Activated CD4-positive, alpha-beta T cell treated with anti-CD3 and anti-CD28 coated beads, Interleukin-2, amount 10 ng/mL, durations not matched to agents 7 days and 5 days (primary cell): ENCODE results near the gene MT3. TPM values are rescaled to one million over a fixed set of nuclear protein-coding genes. Genes with fewer than 3 reads are reported as not detected.
A peak's percentile ranks its signal among the peaks of the same experiment; 100 is the strongest.
"Not testable (repeated sequence)": the region's sequence is repeated elsewhere in the genome, so short reads cannot be mapped to it uniquely, and the experiment has no call there.

Experiments used
- CTCF ChIA-PET: fragments of 350-600 bp; sonication (Branson Sonifier 250); formaldehyde crosslinking; loops from one replicate; lab custom pipeline; 2021; ENCODE audit warnings: antibody characterized with exemption; lab: Charles Lee
- POLR2A ChIA-PET: fragments of 350-600 bp; sonication (Branson Sonifier 250); formaldehyde crosslinking; loops from one replicate; lab custom pipeline; 2021; ENCODE audit warnings: antibody characterized with exemption; lab: Charles Lee
- DNase-seq: peaks from one replicate; pipeline ENCODE4 v3.0.0-alpha.2; 2020
- H3K27ac Mint-ChIP-seq: one replicate; pipeline ENCODE4 v1.8.0; 2021; ENCODE audit warnings: mild to moderate bottlenecking, moderate library complexity, mixed read lengths
- H3K27me3 Mint-ChIP-seq: one replicate; pipeline ENCODE4 v1.8.0; 2021; ENCODE audit warnings: mixed read lengths
- H3K36me3 Mint-ChIP-seq: one replicate; pipeline ENCODE4 v1.8.0; 2021; ENCODE audit warnings: low read depth, mixed read lengths
- H3K4me1 Mint-ChIP-seq: one replicate; pipeline ENCODE4 v1.8.0; 2021; ENCODE audit warnings: mixed read lengths
- H3K4me3 Mint-ChIP-seq: one replicate; pipeline ENCODE4 v1.8.0; 2021; ENCODE audit warnings: mild to moderate bottlenecking, moderate library complexity, mixed read lengths
- H3K9me3 Mint-ChIP-seq: one replicate; pipeline ENCODE4 v1.8.0; 2021; ENCODE audit warnings: mixed read lengths
- total RNA-seq, 2 experiments: library from RNA; stranded (reverse); gene quantifications; one replicate each; pipeline ENCODE4 v1.2.3, GENCODE V29; 2021

The MT3 gene
- total RNA-seq, 2 experiments from 2014 or later = 3.0 to 3.8 TPM

DNA sequence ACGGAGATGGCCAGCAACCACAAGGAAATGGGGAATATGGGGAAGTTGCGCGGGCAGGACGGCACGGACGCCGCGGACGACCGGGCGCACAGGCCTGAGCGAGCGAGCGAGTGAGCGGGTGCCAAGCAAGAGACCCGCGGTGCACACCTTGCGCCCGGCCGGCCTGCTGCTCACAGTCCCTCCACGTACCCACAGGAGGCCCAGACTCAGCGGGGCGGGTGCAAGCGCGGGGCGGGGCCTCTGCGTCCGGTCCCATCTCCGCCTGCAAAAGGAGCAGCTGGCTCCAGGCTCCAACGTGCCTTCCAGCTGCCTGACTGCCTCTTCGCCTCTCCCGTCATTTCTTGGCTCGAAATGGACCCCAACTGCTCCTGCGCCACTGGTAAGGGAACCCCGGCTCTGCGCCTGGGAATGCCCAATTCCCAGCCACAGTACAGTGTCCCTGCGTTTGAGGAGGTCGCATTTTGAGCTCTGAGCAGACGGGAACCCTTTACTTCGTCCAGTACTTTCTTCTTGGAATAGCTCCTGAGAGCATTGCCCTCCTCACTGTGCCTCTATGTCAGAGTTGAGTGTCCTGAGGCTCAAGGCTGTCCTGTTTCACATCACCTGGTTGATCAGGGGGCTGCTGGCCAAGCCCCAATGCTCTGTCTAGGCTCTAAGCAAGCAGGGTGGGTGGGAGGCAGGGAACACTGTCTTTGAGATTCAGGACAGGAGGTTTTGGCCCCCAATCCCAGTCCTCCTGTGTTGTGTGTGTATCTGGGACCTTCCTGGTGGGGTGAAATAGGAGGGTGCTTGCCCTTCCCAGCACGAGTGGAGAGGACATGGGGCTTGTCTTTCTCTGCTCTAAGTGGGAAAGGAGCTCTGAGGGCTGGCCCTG lies 28.1 kb downstream of the MT3 start:
- H3K27ac Mint-ChIP-seq = peak overlapping the region; percentile 14
- H3K27me3 Mint-ChIP-seq = peaks cover 18% of the 10 kb centered on the region
- H3K4me3 Mint-ChIP-seq = peak overlapping the region; percentile 69
- DNase-seq = peak; percentile 73
- H3K36me3 Mint-ChIP-seq = no peaks in the 10 kb centered on the region
- ChIA-PET CTCF (interaction anchor here (1.0 to 2.1 kb wide), 6 partner anchors 9 to 242 kb away, joined by 3 to 9 read pairs (median 4); partner anchors contain the start of gene MT2A), POLR2A (no interaction called here)
- H3K9me3 Mint-ChIP-seq = peaks cover 2% of the 10 kb centered on the region
- peaks cover 43% of the 10 kb centered on the region for H3K4me1 Mint-ChIP-seq

DNA sequence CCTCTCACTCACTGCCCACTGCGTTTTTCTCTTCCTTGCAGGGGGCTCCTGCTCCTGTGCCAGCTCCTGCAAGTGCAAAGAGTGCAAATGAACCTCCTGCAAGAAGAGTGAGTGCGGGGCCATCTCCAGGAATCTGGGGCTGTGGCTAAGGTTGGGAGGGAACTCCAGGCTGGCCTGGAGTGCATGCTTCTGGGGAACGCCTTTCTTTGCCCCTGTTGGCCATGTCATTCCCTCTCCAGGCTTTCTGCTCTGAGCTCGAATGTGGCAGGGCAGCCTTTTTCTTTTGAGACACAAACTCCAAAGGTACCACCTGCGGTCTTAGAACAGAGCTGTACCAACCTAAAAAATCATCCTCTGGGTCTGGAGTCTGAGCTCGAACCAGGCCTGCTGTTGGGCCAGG lies 28.8 kb downstream of the MT3 start:
- no peak overlapping the region for H3K4me3 Mint-ChIP-seq
- CTCF ChIA-PET = interaction anchor here (1.0 to 2.1 kb wide), 5 partner anchors 10 to 241 kb away, joined by 3 to 9 read pairs (median 4); partner anchors contain the start of gene MT2A
- peaks cover 42% of the 10 kb centered on the region for H3K4me1 Mint-ChIP-seq

DNA sequence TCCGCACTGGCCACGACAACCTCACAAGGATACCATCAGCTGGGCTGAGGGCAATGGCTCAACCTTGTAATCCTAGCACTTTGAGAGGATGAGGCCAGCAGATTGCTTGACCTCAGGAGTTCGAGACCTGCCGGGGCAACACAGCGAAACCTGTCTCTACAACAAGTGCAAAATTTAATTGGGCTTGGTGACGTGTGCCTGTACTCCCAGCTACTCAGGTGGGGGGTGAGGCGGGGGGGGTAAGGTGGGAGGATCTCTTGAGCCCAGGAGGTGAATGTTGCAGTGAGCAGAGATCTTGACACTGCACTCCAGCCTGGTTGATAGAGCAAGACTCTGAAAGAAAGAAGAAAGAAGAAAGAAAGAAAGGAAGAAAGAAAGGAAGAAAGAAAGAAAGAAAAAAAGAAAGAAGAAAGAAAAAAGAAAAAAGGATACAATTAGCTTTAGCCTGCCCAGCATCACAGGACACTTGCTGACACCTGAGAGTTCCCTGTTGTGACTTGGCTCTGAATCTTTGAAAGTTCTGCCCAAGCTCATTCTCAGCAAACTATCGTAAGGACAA lies 31.1 kb downstream of the MT3 start:
- no peak overlapping the region for H3K27ac Mint-ChIP-seq
- no peaks in the 10 kb centered on the region for H3K9me3 Mint-ChIP-seq
- no peak overlapping the region for H3K4me3 Mint-ChIP-seq
- no peaks in the 10 kb centered on the region for H3K36me3 Mint-ChIP-seq
- ChIA-PET POLR2A (no interaction called here), CTCF (interaction anchor here (0.5 to 1.1 kb wide), 3 partner anchors 16 to 903 kb away, joined by 3 read pairs; no protein-coding TSS in a partner anchor)
- peaks cover 30% of the 10 kb centered on the region for H3K4me1 Mint-ChIP-seq
- DNase-seq = no peak
- H3K27me3 Mint-ChIP-seq = peaks cover 23% of the 10 kb centered on the region

More for the DNA sequence above, 28.8 kb downstream of the MT3 start:
- Mint-ChIP-seq H3K27ac (peak overlapping the region; percentile 14), H3K36me3 (no peaks in the 10 kb centered on the region), H3K9me3 (peaks cover 2% of the 10 kb centered on the region), H3K27me3 (peaks cover 18% of the 10 kb centered on the region)
- no peak for DNase-seq
- POLR2A ChIA-PET = no interaction called here

DNA sequence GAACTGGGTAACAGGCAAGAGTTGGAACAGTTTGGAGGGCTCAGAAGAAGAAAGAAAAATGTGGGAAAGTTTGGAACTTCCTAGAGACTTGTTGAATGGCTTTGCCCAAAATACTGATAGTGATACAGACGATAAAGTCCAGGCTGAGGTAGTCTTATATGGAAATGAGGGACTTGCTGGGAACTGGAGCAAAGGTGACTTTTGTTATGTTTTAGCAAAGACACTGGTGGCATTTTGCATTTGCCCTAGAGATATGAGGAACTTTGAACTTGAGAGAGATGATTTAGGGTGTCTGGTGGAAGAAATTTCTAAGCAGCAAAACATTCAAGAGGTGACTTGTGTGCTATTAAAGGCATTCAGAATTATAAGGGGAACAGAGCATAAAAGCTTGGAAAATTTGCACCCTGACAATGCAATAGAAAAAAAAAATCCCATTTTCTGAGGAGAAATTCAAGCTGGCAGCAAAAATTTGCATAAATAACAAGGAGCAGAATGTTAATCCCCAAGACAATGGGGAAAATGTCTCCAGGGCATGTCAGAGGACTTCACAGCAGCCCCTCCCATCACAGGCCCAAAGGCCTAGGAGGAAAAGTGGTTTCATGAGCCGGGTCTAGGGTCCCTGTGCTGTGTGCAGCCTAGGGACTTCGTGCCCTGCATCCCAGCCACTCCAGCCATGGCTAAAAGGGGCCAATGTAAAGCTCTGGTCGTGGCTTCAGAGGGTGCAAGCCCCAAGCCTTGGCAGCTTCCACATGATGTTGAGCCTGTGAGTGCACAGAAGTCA lies 32.5 kb downstream of the MT3 start:
- H3K4me3 Mint-ChIP-seq = not testable (repeated sequence)

DNA sequence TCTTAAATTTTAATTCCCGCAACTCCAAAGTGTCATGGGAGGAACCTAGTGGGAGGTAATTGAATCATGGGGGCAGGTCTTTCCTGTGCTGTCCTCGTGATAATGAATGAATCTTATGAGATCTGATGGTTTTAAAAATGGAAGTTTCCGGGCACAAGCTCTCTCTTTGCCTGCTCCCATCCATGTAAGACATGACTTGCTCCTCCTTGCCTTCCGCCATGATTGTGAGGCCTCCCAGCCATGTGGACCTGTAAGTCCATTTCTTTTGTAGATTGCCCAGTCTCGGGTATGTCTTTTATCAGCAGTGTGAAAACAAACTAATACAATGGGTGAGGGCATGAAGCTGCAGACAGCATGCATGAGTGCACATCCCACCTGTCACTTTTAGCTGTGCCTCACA lies 33.9 kb downstream of the MT3 start:
- POLR2A ChIA-PET = not testable (repeated sequence)

More for the DNA sequence above, 32.5 kb downstream of the MT3 start:
- DNase-seq, H3K27ac Mint-ChIP-seq, CTCF ChIA-PET, H3K36me3 Mint-ChIP-seq, POLR2A ChIA-PET, H3K9me3 Mint-ChIP-seq: not testable (repeated sequence)
- Mint-ChIP-seq H3K27me3 (peaks cover 24% of the 10 kb centered on the region), H3K4me1 (peaks cover 39% of the 10 kb centered on the region)

DNA sequence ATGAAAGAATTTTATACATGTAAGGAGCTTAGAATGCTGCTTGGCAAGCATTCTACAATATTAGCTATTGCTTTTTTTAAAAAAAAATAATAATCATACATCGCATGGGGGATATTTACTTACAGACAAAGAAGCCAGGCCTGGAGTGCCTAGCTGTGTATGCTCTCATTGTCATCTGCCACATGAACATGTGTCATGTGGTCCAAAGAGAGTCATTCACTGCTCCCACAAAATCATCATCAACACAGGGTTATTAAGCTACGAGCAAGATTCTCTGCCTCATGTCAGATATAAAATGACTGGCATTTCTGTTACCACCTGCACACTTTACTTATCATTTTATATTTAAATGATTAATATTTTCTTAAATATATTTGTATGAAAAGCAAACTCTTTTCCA lies 34.3 kb downstream of the MT3 start:
- Mint-ChIP-seq H3K27me3 (peaks cover 16% of the 10 kb centered on the region), H3K27ac (peak overlapping the region; percentile 67), H3K36me3 (no peaks in the 10 kb centered on the region), H3K9me3 (no peaks in the 10 kb centered on the region), H3K4me3 (no peak overlapping the region), H3K4me1 (peaks cover 28% of the 10 kb centered on the region)
- no peak for DNase-seq
- CTCF ChIA-PET = interaction anchor here (0.8 to 1.9 kb wide), 6 partner anchors 8 to 78 kb away, joined by 3 to 6 read pairs (median 4); partner anchors contain the start of gene MT2A
- POLR2A ChIA-PET = no interaction called here

More for the DNA sequence above, 33.9 kb downstream of the MT3 start:
- peak overlapping the region; percentile 67 for H3K27ac Mint-ChIP-seq
- not testable (repeated sequence) for DNase-seq, H3K36me3 Mint-ChIP-seq, H3K9me3 Mint-ChIP-seq, H3K4me3 Mint-ChIP-seq
- peaks cover 19% of the 10 kb centered on the region for H3K27me3 Mint-ChIP-seq
- CTCF ChIA-PET = interaction anchor here (0.8 to 1.9 kb wide), 6 partner anchors 8 to 79 kb away, joined by 3 to 6 read pairs (median 4); partner anchors contain the start of gene MT2A
- peaks cover 33% of the 10 kb centered on the region for H3K4me1 Mint-ChIP-seq

DNA sequence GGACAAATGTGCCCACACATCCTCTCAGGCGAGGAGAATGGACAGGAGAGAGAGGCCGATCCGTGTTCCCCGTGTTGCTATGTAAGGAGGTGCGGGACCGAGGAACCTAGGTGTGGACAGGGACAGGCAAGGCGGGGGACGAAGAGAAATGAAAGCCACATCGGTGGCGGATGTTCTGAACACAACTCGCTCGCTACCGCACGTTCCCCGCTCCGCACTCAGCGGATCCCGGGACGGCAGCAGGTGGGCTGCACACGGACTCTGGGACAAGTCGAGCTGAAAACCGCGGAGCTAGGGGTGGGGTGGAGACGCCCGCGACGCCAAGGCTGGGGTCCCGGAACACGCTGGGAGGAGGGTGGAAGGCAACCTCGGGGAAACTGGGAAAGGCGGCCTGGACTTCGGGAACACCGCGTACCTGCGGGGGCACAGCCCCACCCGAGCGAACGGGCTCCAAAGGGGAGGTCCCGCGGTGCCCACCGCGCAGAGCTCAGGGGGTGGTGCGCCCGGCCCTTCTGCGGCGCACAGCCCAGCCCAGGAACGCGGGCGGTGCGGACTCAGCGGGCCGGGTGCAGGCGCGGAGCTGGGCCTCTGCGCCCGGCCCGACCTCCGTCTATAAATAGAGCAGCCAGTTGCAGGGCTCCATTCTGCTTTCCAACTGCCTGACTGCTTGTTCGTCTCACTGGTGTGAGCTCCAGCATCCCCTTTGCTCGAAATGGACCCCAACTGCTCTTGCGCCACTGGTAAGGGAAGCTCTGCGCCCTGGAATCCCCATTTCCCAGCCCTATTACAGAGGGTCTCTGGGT lies 36.0 kb downstream of the MT3 start, which contains the start of gene MT1E:
TSS of gene MT1E (plus strand) at position 642 of the 803 bp plus-strand sequence. CDS start at position 713, 71 bp downstream.
- peak; percentile 76 for DNase-seq
- H3K27ac Mint-ChIP-seq = peak within 1 kb of the TSS; percentile 94
- H3K36me3 Mint-ChIP-seq = no peaks in the 10 kb centered on the region
- H3K27me3 Mint-ChIP-seq = peaks cover 21% of the 10 kb centered on the region
- H3K4me3 Mint-ChIP-seq = peak within 1 kb of the TSS; percentile 90
- peaks cover 26% of the 10 kb centered on the region for H3K4me1 Mint-ChIP-seq
- ChIA-PET CTCF (interaction anchor here (0.8 to 3.3 kb wide), 6 partner anchors 11 to 79 kb away, joined by 3 to 11 read pairs (median 3); no protein-coding TSS in a partner anchor), POLR2A (interaction anchor here (0.7 to 1.3 kb wide), 3 partner anchors 15 to 51 kb away, joined by 3 to 5 read pairs (median 3); partner anchors contain the start of gene MT2A)
- no peaks in the 10 kb centered on the region for H3K9me3 Mint-ChIP-seq

DNA sequence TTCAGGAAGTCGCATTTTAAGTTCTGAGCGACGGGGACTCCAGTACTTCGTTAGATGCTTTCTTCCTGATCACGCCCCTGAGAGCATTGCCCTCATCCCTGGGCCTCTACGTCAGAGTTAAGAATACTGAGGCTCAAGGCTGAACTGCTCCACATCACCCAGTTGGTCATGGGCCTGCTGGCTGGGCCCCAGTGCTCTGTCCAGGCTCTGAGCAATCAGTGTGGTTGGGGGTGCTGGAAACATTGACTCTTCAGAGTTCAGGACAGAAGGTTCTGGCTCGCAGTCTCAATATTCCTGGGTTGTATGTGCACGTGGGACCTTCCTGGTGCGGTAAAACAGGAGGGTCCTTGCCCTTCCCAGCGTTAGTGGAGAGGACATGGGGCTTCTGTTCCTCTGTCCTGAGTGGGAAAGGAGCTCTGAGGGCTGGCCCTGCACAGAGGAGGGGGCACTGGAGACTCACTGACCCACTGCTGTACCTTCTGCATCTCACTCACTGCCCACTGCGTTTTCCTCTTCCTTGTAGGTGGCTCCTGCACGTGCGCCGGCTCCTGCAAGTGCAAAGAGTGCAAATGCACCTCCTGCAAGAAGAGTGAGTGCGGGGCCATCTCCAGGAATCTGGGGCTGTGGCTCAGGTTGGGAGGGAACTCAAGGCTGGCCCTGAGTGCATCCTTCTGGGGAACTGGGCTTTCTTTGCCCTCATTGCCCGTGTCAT lies 36.8 kb downstream of the MT3 start:
- H3K27me3 Mint-ChIP-seq = peaks cover 28% of the 10 kb centered on the region
- ChIA-PET CTCF (interaction anchor here (0.8 to 3.3 kb wide), 4 partner anchors 14 to 78 kb away, joined by 3 to 11 read pairs (median 4); no protein-coding TSS in a partner anchor), POLR2A (interaction anchor here (0.7 to 1.3 kb wide), 2 partner anchors 16 to 18 kb away, joined by 3 read pairs; partner anchors contain the start of gene MT2A)
- DNase-seq = no peak
- H3K4me3 Mint-ChIP-seq = peak overlapping the region; percentile 90
- H3K36me3 Mint-ChIP-seq = no peaks in the 10 kb centered on the region
- H3K4me1 Mint-ChIP-seq = peaks cover 26% of the 10 kb centered on the region
- peak overlapping the region; percentile 89 for H3K27ac Mint-ChIP-seq
- H3K9me3 Mint-ChIP-seq = no peaks in the 10 kb centered on the region

- Mint-ChIP-seq H3K36me3 (no peaks in the 10 kb centered on the region), H3K4me3 (peak overlapping the region; percentile 90), H3K27me3 (peaks cover 32% of the 10 kb centered on the region), H3K27ac (no peak overlapping the region), H3K9me3 (no peaks in the 10 kb centered on the region), H3K4me1 (peaks cover 27% of the 10 kb centered on the region)
- ChIA-PET POLR2A (interaction anchor here (1.3 kb wide), 1 partner anchor 18 kb away, joined by 3 read pairs; the partner anchor contains the start of gene MT2A), CTCF (interaction anchor here (3.3 kb wide), 1 partner anchor 15 kb away, joined by 11 read pairs; no protein-coding TSS in a partner anchor)
- DNase-seq = no peak
These were observed 37.4 kb downstream of the MT3 start for GRCh38 chr16:56626685-56627084.

DNA sequence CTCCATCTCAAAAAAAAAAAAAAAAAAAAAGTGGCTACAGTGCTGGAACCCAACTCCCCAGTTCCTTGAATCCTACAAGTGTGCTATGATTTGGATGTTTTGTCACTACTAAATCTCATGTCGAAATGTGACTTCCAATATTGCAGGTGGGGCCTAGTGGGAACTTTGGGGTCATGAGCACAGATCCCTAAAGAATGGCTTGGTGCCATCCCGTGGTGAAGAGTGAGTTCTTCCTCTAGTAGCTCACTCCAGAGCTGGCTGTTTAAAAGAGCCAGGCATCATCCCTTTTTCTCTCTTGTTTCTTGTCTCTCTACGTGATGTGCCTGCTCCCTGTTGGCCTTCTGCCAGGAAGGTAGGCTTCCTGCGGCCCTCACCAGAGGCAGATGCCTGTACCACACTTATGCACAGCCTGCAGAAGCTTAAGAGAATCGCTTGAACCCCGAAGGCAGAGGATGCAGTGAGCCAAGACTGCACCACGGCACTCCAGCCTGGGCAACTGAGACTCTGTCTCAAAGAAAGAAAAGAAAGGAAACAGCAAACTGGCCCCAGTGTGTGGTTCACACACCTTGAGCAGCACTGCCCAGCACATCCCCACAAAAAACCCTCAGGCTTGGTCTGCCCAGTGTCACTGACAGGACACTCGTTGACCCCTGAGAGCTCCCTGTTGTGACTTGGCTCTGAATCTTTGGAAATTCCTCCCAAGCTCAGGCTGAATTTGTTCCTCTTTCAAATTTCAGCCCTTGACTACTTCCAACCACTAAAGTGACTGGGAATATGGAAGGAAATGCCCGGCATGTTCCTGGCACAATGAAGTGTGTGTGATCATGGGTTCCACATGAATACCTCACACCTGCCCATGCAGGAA lies 39.4 kb downstream of the MT3 start:
- no peak overlapping the region for H3K4me3 Mint-ChIP-seq
- DNase-seq = no peak
- H3K27ac Mint-ChIP-seq = no peak overlapping the region
- peaks cover 44% of the 10 kb centered on the region for H3K27me3 Mint-ChIP-seq
- H3K36me3 Mint-ChIP-seq = no peaks in the 10 kb centered on the region
- POLR2A ChIA-PET = no interaction called here
- no peaks in the 10 kb centered on the region for H3K9me3 Mint-ChIP-seq
- CTCF ChIA-PET = interaction anchor here (1.2 to 1.4 kb wide), 2 partner anchors 12 to 15 kb away, joined by 4 read pairs; no protein-coding TSS in a partner anchor
- H3K4me1 Mint-ChIP-seq = peaks cover 35% of the 10 kb centered on the region
